HEK293T (cell line): Measurements from ENCODE around the gene PCAT6.

Source experiments
- CTCF ChIA-PET: fragments of 350-600 bp; formaldehyde crosslinking; extraction: SDS; loops from one replicate; lab custom pipeline; 2021; ENCODE audit warnings: antibody characterized with exemption, inconsistent platforms; lab: Yijun Ruan, JAX
- POLR2A ChIA-PET: fragments of 350-600 bp; formaldehyde crosslinking; extraction: SDS; loops from one replicate; lab custom pipeline; 2020; ENCODE audit warnings: antibody characterized with exemption, inconsistent platforms; lab: Yijun Ruan, JAX
- DNase-seq: peaks from one replicate; pipeline ENCODE4 v3.0.0; 2012; ENCODE audit warnings: mixed read lengths; ENCODE audit errors: extremely low spot score
- ARNT ChIP-seq: fragments of 450-650 bp; IDR thresholded peaks from 2 replicates; pipeline ENCODE4 v1.6.1; 2017; ENCODE audit warnings: mild to moderate bottlenecking
- BHLHE40 ChIP-seq: fragments of 450-650 bp; IDR thresholded peaks from 2 replicates; pipeline ENCODE4 v1.6.1; 2016; ENCODE audit warnings: mild to moderate bottlenecking, moderate library complexity, borderline replicate concordance
- CTBP1 ChIP-seq: fragments of 450-650 bp; IDR thresholded peaks from 2 replicates; pipeline ENCODE4 v1.6.1; 2016; ENCODE audit warnings: borderline replicate concordance
- ELF4 ChIP-seq: fragments of 450-650 bp; IDR thresholded peaks from 2 replicates; pipeline ENCODE4 v1.6.1; 2017; ENCODE audit warnings: antibody characterized with exemption
- FOXA1 ChIP-seq: fragments of 450-650 bp; IDR thresholded peaks from 2 replicates; pipeline ENCODE4 v1.6.1; 2016; ENCODE audit warnings: mild to moderate bottlenecking
- FOXK2 ChIP-seq: fragments of 450-650 bp; IDR thresholded peaks from 2 replicates; pipeline ENCODE4 v1.6.1; 2016; ENCODE audit warnings: mild to moderate bottlenecking
- FOXM1 ChIP-seq: fragments of 450-650 bp; IDR thresholded peaks from 2 replicates; pipeline ENCODE4 v1.6.1; 2017; ENCODE audit warnings: mild to moderate bottlenecking, borderline replicate concordance
- HDGF ChIP-seq: fragments of 450-650 bp; IDR thresholded peaks from 2 replicates; pipeline ENCODE4 v1.6.1; 2017; ENCODE audit warnings: antibody characterized with exemption, borderline replicate concordance
- L3MBTL2 ChIP-seq: fragments of 450-650 bp; conservative IDR thresholded peaks from 2 replicates; pipeline ENCODE4 v1.6.1; 2016; ENCODE audit warnings: mild to moderate bottlenecking
- LEF1 ChIP-seq: fragments of 450-650 bp; IDR thresholded peaks from 2 replicates; pipeline ENCODE4 v1.6.1; 2017; ENCODE audit warnings: mild to moderate bottlenecking, borderline replicate concordance
- NFRKB ChIP-seq: fragments of 450-650 bp; IDR thresholded peaks from 2 replicates; pipeline ENCODE4 v1.6.1; 2016; ENCODE audit warnings: mild to moderate bottlenecking, moderate library complexity
- PKNOX1 ChIP-seq: fragments of 450-650 bp; IDR thresholded peaks from 2 replicates; pipeline ENCODE4 v1.6.1; 2016
- SP1 ChIP-seq: fragments of 450-650 bp; IDR thresholded peaks from 2 replicates; pipeline ENCODE4 v1.6.1; 2017
- SUZ12 ChIP-seq: fragments of 450-650 bp; IDR thresholded peaks from 2 replicates; pipeline ENCODE4 v1.6.1; 2016; ENCODE audit warnings: mild to moderate bottlenecking
- TARDBP ChIP-seq: fragments of 450-650 bp; IDR thresholded peaks from 2 replicates; pipeline ENCODE4 v1.6.1; 2016
- ZNF384 ChIP-seq: fragments of 450-650 bp; IDR thresholded peaks from 2 replicates; pipeline ENCODE4 v1.6.1; 2016

The PCAT6 gene

GRCh38 chr1:202806845-202807450 lies 3.8 kb upstream of the PCAT6 start:
- TF ChIP-seq FOXK2 = no peak
- TF ChIP-seq ZNF384 = no peak
- no peak for TF ChIP-seq ELF4
- no peak for TF ChIP-seq FOXA1
- TF ChIP-seq SP1 = no peak
- TF ChIP-seq HDGF = no peak
- TF ChIP-seq TARDBP = no peak
- no peak for TF ChIP-seq L3MBTL2
- TF ChIP-seq NFRKB = no peak
- TF ChIP-seq FOXM1 = no peak
- no peak for TF ChIP-seq BHLHE40
- no peak for TF ChIP-seq LEF1
- TF ChIP-seq PKNOX1 = no peak
- DNase-seq = peak; percentile 45
- ChIA-PET CTCF (no interaction called here), POLR2A (no interaction called here)

GRCh38 chr1:202807451-202807925 lies 3.3 kb upstream of the PCAT6 start:
- TF ChIP-seq ZNF384 = no peak
- TF ChIP-seq PKNOX1 = no peak
- no peak for TF ChIP-seq ARNT
- no peak for TF ChIP-seq HDGF
- TF ChIP-seq FOXK2 = no peak
- TF ChIP-seq SP1 = no peak
- no peak for TF ChIP-seq L3MBTL2
- TF ChIP-seq TARDBP = no peak
- POLR2A ChIA-PET = interaction anchor here (1.2 to 1.3 kb wide), 2 partner anchors 11 to 80 kb away, joined by 4 read pairs; no protein-coding TSS in a partner anchor
- peak; percentile 54 for DNase-seq
- CTCF ChIA-PET = no interaction called here

- peak; percentile 76 for DNase-seq
- CTCF ChIA-PET = no interaction called here
Observed at GRCh38 chr1:202807926-202808757, 2.6 kb upstream of the PCAT6 start, which contains the start of gene KDM5B. KDM5B (minus strand) TSS chr1:202808421; CDS start chr1:202808305, 116 bp downstream.

GRCh38 chr1:202809597-202810159 lies 1.1 kb upstream of the PCAT6 start:
- DNase-seq = no peak
- ChIA-PET CTCF (interaction anchor here (0.8 kb wide), 1 partner anchor 158 kb away, joined by 3 read pairs; no protein-coding TSS in a partner anchor), POLR2A (interaction anchor here (0.8 to 1.9 kb wide), 4 partner anchors 10 to 51 kb away, joined by 3 to 9 read pairs (median 3); no protein-coding TSS in a partner anchor)
- TF ChIP-seq FOXK2 (no peak), TARDBP (no peak), PKNOX1 (no peak), FOXA1 (no peak), NFRKB (no peak), L3MBTL2 (no peak), SUZ12 (no peak), LEF1 (no peak), ARNT (no peak), ELF4 (no peak), CTBP1 (no peak), SP1 (no peak), ZNF384 (no peak), HDGF (no peak), FOXM1 (no peak)

More at GRCh38 chr1:202807926-202808757, 2.6 kb upstream of the PCAT6 start, which contains the start of gene KDM5B:
- peak; percentile 35; the same call in 1 of the 2 replicates for TF ChIP-seq ELF4
- no peak for TF ChIP-seq FOXK2
- peak; percentile 49; the same call in 1 of the 2 replicates for TF ChIP-seq L3MBTL2
- TF ChIP-seq SP1 = no peak
- POLR2A ChIA-PET = interaction anchor here (0.8 to 1.3 kb wide), 3 partner anchors 12 to 473 kb away, joined by 3 to 4 read pairs (median 4); no protein-coding TSS in a partner anchor

GRCh38 chr1:202810193-202810614 lies 550 bp upstream of the PCAT6 start:
- no peak for DNase-seq
- TF ChIP-seq FOXA1 = no peak
- TF ChIP-seq L3MBTL2 = peak; percentile 12; the same call in 1 of the 2 replicates
- POLR2A ChIA-PET = interaction anchor here (0.6 to 1.9 kb wide), 8 partner anchors 11 to 50 kb away, joined by 3 to 9 read pairs (median 3); no protein-coding TSS in a partner anchor
- CTCF ChIA-PET = interaction anchor here (0.8 kb wide), 1 partner anchor 158 kb away, joined by 3 read pairs; no protein-coding TSS in a partner anchor
